Omental fat pad (tissue), 4 donors: ENCODE results near the gene ZFAND5. TPM values are rescaled to one million over a fixed set of nuclear protein-coding genes. Genes with fewer than 3 reads are reported as not detected.
A peak's percentile ranks its signal among the peaks of the same experiment; 100 is the strongest.

Experiments used
- ATAC-seq: fragments of 150-250 bp; one replicate; pipeline ENCODE4 v1.9.1; 2016; ENCODE audit warnings: mild to moderate bottlenecking, moderate library complexity; ENCODE audit not compliant: low FRiP score
- DNase-seq: peaks from one replicate; pipeline ENCODE4 v3.0.0-alpha.2; 2019; ENCODE audit warnings: low spot score
- total RNA-seq, 4 donors: library from RNA; depleted of rRNA; stranded (reverse); fragments of >200 nt; gene quantifications; one replicate each; pipeline ENCODE4 v1.1.0, GENCODE V29; 2016
- TF ChIP-seq, protein P1 (sequence below), 3 donors: fragments of 450-650 bp; IDR thresholded peaks; one replicate each; pipeline ENCODE4 v1.5.1; 2016 to 2017; ENCODE audit warnings: antibody characterized with exemption in 3 of 3, mild to moderate bottlenecking in 3 of 3, moderate library complexity in 2 of 3

ZFAND5 gene
- total RNA-seq, 4 donors from 2014 or later, result 251 to 647 (median 378) TPM

DNA sequence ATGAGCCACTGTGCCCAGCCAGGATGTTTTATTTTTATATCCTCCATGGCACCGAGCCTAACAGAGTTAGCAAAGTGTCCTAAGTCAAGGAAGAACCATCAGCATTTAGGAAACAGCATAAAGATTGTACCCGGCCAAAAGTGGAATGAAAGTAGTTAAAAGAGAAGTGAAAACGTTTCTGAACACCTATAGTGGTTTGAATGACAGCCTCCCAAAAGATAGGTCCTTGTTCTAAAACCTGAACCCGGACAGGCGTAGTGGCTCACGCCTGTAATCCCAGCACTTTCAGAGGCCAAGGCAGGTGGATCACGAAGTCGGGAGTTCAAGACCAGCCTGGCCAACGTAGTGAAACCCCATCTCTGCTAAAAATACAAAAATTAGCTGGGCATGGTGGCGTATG, 37.4 kb downstream of the ZFAND5 start:
- DNase-seq (no peak), ATAC-seq (no peak)
- TF ChIP-seq, protein P1, sequence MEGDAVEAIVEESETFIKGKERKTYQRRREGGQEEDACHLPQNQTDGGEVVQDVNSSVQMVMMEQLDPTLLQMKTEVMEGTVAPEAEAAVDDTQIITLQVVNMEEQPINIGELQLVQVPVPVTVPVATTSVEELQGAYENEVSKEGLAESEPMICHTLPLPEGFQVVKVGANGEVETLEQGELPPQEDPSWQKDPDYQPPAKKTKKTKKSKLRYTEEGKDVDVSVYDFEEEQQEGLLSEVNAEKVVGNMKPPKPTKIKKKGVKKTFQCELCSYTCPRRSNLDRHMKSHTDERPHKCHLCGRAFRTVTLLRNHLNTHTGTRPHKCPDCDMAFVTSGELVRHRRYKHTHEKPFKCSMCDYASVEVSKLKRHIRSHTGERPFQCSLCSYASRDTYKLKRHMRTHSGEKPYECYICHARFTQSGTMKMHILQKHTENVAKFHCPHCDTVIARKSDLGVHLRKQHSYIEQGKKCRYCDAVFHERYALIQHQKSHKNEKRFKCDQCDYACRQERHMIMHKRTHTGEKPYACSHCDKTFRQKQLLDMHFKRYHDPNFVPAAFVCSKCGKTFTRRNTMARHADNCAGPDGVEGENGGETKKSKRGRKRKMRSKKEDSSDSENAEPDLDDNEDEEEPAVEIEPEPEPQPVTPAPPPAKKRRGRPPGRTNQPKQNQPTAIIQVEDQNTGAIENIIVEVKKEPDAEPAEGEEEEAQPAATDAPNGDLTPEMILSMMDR (IDR thresholded peaks at IDR 0.05), result no peak

GRCh38 chr9:72326641-72327040, 38.4 kb downstream of the ZFAND5 start:
- DNase-seq, result no peak

DNA sequence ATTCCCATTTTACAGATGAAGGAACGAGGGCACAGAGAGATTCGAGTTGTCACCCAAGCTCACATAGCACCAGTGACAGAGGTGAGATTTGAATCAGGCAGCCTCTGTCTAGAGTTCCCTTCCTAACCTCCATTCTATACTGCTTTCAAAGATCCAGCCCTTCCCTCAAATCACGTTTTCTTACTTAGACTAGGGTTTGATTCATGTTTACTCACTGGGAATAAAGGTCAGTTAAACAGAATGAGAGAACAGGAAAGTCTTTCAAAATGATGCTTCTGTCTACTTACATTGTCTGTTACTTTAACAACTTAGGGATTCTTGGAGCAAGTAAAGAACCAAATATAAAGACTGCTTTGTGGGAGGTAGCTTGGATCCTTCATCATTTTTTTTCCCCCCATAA, 40.0 kb downstream of the ZFAND5 start:
- ATAC-seq (no peak), DNase-seq (no peak)
- TF ChIP-seq, protein P1 (IDR thresholded peaks at IDR 0.05), result no peak

More at GRCh38 chr9:72326641-72327040, 38.4 kb downstream of the ZFAND5 start:
- TF ChIP-seq, protein P1 (IDR thresholded peaks at IDR 0.05), result no peak
- no peak for ATAC-seq

DNA sequence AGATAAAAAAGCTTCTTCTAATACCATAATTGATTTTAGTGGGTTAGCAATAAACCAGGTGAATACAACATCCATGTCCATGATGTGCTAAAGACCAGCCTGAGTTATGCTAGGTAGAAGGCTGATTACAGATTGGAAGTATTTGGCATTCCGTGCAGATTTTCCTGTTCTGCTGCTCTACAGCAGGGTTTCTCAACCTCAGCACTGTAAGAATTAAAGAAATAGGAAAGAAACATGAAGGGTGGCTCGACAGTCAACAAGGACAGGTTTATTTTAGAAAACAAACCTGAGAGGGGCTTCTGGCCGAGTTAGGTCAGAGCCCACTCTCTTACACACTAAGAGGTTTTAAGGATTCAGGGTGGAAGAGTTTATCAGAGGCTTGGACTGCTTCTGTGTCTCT, 42.3 kb downstream of the ZFAND5 start:
- TF ChIP-seq, protein P1 (IDR thresholded peaks at IDR 0.05), result no peak
- no peak for DNase-seq
- no peak for ATAC-seq

- ATAC-seq (no peak), DNase-seq (no peak)
- TF ChIP-seq, protein P1 (IDR thresholded peaks at IDR 0.05), result no peak
Measured at GRCh38 chr9:72322259-72322658, 42.7 kb downstream of the ZFAND5 start.

- no peak for DNase-seq
Measured at GRCh38 chr9:72315510-72316311, 49.3 kb downstream of the ZFAND5 start.

More at GRCh38 chr9:72315510-72316311, 49.3 kb downstream of the ZFAND5 start:
- ATAC-seq, result peak; percentile 35
- TF ChIP-seq, protein P1 (IDR thresholded peaks at IDR 0.05), result no peak
